ENCODE results near the gene FYB1. TPM values are rescaled to one million over a fixed set of nuclear protein-coding genes. Genes with fewer than 3 reads are reported as not detected.

The FYB1 gene
- total RNA-seq, 1 experiment from 2014 or later = 0.12 TPM

DNA sequence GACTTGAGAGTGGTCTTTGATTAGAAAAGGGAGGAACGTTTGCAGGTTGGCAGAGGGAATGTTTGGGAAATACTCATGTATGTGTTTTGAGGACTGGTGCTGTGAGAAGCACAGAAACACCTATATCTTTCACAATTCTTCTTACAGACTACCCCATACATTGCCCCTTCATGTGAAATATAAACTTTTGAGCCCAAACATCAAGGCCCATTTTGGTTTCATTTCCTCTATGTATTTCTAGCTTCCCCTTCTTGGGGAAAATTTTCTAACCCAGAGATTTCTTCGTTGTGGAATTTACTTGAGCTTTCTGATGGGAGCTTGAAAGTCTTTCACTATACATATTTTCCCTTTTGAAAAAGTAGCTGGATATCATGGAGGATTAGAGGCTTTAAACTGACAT is 67.6 kb downstream of the FYB1 start:
- no peak for DNase-seq (ENCODE audit: unreplicated experiment)
- no peaks in the 10 kb centered on the region for H3K9me3 Mint-ChIP-seq (ENCODE audit: unreplicated experiment)
- H3K36me3 Mint-ChIP-seq (ENCODE audit: insufficient read depth, unreplicated experiment) = no peaks in the 10 kb centered on the region
- H3K27me3 Mint-ChIP-seq (ENCODE audit: insufficient read depth, unreplicated experiment) = no peaks in the 10 kb centered on the region
- H3K27ac Mint-ChIP-seq (ENCODE audit: low read depth, unreplicated experiment) = no peak overlapping the region
- H3K4me1 Mint-ChIP-seq (ENCODE audit: insufficient read depth, unreplicated experiment) = no peaks in the 10 kb centered on the region
- TF ChIP-seq, protein P1, sequence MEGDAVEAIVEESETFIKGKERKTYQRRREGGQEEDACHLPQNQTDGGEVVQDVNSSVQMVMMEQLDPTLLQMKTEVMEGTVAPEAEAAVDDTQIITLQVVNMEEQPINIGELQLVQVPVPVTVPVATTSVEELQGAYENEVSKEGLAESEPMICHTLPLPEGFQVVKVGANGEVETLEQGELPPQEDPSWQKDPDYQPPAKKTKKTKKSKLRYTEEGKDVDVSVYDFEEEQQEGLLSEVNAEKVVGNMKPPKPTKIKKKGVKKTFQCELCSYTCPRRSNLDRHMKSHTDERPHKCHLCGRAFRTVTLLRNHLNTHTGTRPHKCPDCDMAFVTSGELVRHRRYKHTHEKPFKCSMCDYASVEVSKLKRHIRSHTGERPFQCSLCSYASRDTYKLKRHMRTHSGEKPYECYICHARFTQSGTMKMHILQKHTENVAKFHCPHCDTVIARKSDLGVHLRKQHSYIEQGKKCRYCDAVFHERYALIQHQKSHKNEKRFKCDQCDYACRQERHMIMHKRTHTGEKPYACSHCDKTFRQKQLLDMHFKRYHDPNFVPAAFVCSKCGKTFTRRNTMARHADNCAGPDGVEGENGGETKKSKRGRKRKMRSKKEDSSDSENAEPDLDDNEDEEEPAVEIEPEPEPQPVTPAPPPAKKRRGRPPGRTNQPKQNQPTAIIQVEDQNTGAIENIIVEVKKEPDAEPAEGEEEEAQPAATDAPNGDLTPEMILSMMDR (IDR thresholded peaks at IDR 0.05; ENCODE audit: unreplicated experiment) = no peak
- no peak overlapping the region for H3K4me3 Mint-ChIP-seq (ENCODE audit: unreplicated experiment)
- BruUV-seq (replicated peaks) = no TSS peak
- intact Hi-C loops (cut with micrococcal nuclease) = no loop called here
- ChIA-PET CTCF (interaction anchor here (0.7 to 2.8 kb wide), 4 partner anchors 65 to 396 kb away, joined by 3 to 15 read pairs (median 6); no protein-coding TSS in a partner anchor), POLR2A (no interaction called here)

DNA sequence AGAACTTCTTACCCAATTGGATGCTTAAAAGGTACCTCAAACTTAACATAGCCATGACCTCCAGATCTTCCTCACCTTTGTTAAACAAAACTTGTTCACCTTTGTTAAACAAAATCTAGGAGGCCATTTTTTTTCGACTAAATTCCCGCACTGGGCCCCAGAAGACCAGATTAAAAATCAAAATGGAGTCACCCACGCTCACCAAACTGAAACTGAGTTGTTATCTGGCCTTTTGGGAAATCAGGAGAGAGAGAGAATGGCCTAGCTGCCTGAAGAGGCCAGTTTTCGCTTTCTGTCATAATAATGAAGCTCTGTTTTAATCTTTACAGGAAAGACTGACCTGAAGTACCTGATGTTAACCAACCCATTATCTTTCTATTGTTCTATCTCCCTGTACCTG is 69.4 kb downstream of the FYB1 start:
- H3K27ac Mint-ChIP-seq (ENCODE audit: low read depth, unreplicated experiment) = no peak overlapping the region
- ChIA-PET CTCF (interaction anchor here (0.7 to 3.9 kb wide), 5 partner anchors 23 to 414 kb away, joined by 3 to 20 read pairs (median 4); no protein-coding TSS in a partner anchor), POLR2A (no interaction called here)
- H3K4me3 Mint-ChIP-seq (ENCODE audit: unreplicated experiment) = no peak overlapping the region
- BruUV-seq (replicated peaks) = no TSS peak
- H3K9me3 Mint-ChIP-seq (ENCODE audit: unreplicated experiment) = no peaks in the 10 kb centered on the region
- no peaks in the 10 kb centered on the region for H3K4me1 Mint-ChIP-seq (ENCODE audit: insufficient read depth, unreplicated experiment)
- no peak for DNase-seq (ENCODE audit: unreplicated experiment)
- H3K36me3 Mint-ChIP-seq (ENCODE audit: insufficient read depth, unreplicated experiment) = no peaks in the 10 kb centered on the region
- TF ChIP-seq, protein P1 (IDR thresholded peaks at IDR 0.05; ENCODE audit: unreplicated experiment) = no peak
- intact Hi-C loops (cut with micrococcal nuclease) = loop anchor here (1.0 to 5.0 kb wide), 7 partner anchors 47 to 422 kb away; no protein-coding TSS in a partner anchor
- H3K27me3 Mint-ChIP-seq (ENCODE audit: insufficient read depth, unreplicated experiment) = no peaks in the 10 kb centered on the region

DNA sequence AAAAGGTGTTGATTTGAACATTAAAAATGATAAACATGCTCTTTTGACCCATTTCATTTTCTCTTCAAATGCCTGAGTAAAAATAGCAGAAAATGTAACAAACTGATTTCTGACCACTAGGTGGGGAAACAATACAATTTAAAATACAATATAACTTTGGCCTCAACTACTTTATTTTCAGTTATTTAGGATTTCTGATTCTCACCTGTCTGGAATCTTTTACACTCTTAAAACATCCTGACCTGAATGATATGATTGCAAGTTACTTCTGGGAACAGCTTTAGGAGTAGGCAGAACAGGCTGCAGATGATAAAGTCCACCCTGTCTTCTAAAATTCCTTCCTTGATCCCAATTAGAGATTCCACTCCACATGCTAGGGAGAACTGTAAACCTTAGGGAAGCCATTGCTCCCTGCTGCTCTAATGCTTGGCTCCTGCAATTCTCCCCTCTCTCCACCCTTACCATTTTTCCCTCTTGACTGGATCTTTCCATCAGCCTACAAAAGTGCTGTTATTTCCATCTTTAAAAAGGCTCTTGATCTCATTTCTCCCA is 70.3 kb downstream of the FYB1 start:
- peak; percentile 29 for DNase-seq (ENCODE audit: unreplicated experiment)
- H3K36me3 Mint-ChIP-seq (ENCODE audit: insufficient read depth, unreplicated experiment) = no peaks in the 10 kb centered on the region
- no TSS peak for BruUV-seq (replicated peaks)
- H3K4me1 Mint-ChIP-seq (ENCODE audit: insufficient read depth, unreplicated experiment) = no peaks in the 10 kb centered on the region
- TF ChIP-seq, protein P1 (IDR thresholded peaks at IDR 0.05; ENCODE audit: unreplicated experiment) = peak; percentile 49
- H3K27ac Mint-ChIP-seq (ENCODE audit: low read depth, unreplicated experiment) = no peak overlapping the region
- H3K4me3 Mint-ChIP-seq (ENCODE audit: unreplicated experiment) = no peak overlapping the region
- intact Hi-C loops (cut with micrococcal nuclease) = loop anchor here (1.0 to 5.0 kb wide), 7 partner anchors 48 to 423 kb away; no protein-coding TSS in a partner anchor
- ChIA-PET POLR2A (no interaction called here), CTCF (interaction anchor here (0.6 to 3.9 kb wide), 4 partner anchors 26 to 134 kb away, joined by 3 to 20 read pairs (median 8); no protein-coding TSS in a partner anchor)
- H3K27me3 Mint-ChIP-seq (ENCODE audit: insufficient read depth, unreplicated experiment) = no peaks in the 10 kb centered on the region
- no peaks in the 10 kb centered on the region for H3K9me3 Mint-ChIP-seq (ENCODE audit: unreplicated experiment)

DNA sequence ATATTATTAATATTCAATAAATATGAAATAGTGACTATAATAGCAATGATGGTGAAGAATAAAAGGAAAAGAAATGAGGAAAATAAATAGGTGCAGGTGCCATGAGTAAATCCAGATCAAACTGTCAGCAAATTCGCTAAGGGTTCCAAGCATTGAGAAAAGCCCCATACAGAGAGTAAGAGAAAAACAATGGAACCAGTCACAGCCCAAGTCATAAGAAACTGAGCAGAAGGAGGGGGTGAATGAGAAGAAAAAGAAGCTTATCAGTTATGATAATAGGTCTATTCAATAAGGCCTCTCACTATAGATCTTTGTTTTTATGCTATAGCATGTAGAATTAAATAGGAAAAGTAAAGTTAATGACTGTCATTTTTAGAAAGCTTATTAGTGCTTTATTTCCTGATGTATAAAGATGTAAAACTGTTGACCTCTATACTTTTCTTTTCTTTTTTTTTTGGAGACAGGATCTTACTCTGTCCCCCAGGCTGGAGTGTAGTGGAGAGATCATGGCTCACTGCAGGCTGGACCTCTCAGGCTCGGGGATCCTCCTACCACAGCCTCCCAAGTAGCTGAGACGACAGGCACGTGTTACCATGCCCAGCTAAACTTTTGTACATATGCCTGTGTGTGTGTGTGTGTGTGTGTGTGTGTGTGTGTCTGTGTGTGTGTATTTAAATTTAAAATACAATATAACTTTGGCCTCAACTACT is 72.4 kb downstream of the FYB1 start:
- POLR2A ChIA-PET = interaction anchor here (0.7 to 1.2 kb wide), 2 partner anchors 8 to 883 kb away, joined by 3 to 4 read pairs; no protein-coding TSS in a partner anchor
- CTCF ChIA-PET = interaction anchor here (0.7 to 3.9 kb wide), 6 partner anchors 51 to 135 kb away, joined by 3 to 20 read pairs (median 3); no protein-coding TSS in a partner anchor
- Mint-ChIP-seq H3K9me3 (ENCODE audit: unreplicated experiment) (no peaks in the 10 kb centered on the region), H3K27me3 (ENCODE audit: insufficient read depth, unreplicated experiment) (no peaks in the 10 kb centered on the region), H3K36me3 (ENCODE audit: insufficient read depth, unreplicated experiment) (no peaks in the 10 kb centered on the region), H3K4me3 (ENCODE audit: unreplicated experiment) (no peak overlapping the region), H3K27ac (ENCODE audit: low read depth, unreplicated experiment) (no peak overlapping the region), H3K4me1 (ENCODE audit: insufficient read depth, unreplicated experiment) (no peaks in the 10 kb centered on the region)
- no peak for DNase-seq (ENCODE audit: unreplicated experiment)
- TF ChIP-seq, protein P1 (IDR thresholded peaks at IDR 0.05; ENCODE audit: unreplicated experiment) = no peak
- no TSS peak for BruUV-seq (replicated peaks)
- intact Hi-C loops (cut with micrococcal nuclease) = loop anchor here (5.0 kb wide), 3 partner anchors 50 to 425 kb away; no protein-coding TSS in a partner anchor

All from MCF 10A (cell line).